GM12873 (cell line): ENCODE results near the gene PEAR1.

ENCODE experiments used
- CTCF ChIP-seq: IDR thresholded peaks from 2 replicates; pipeline ENCODE4 v1.5.1; 2012; ENCODE audit warnings: low read depth, mild to moderate bottlenecking, moderate library complexity, low read length, control low read depth; ENCODE audit not compliant: insufficient read depth; ENCODE audit errors: missing control alignments

Gene PEAR1

GRCh38 chr1:156901966-156902915 is 8.7 kb downstream of the PEAR1 start:
- TF ChIP-seq CTCF, result no peak

DNA sequence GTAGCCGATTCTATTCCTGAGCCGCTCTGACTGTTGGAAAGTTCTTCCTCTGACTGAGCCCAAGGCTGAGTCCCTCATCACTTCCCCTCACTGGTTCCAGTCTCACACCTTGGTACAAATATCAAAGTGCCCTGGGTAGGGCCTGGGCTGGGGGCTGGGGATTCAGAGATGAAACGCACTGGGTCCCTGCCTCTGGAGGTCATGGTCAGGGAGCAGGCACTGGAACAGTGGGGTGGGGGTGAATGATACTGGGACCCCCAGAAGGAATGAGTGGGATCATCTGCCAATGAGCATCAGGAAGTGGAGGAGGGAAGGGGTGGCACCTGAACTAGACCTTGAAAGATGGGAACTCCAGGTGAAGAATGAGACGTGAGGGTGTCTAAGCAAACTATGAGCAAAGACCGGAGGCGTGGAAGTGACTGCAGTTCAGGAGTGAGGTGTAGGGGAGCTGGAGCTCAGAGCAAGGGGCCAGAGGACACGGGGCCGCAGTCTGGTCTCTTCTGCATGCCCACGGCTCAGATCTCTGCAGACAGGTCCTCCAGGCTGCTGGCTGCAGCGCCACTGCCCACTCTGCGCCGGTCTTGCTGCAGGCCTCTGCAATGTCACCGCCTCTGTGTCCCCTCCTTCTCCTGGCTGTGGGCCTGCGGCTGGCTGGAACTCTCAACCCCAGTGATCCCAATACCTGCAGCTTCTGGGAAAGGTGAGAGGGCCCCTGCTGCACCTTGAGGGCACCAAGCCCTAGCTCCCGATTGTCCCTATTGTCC is 10.0 kb downstream of the PEAR1 start:
- TF ChIP-seq CTCF, result no peak

DNA sequence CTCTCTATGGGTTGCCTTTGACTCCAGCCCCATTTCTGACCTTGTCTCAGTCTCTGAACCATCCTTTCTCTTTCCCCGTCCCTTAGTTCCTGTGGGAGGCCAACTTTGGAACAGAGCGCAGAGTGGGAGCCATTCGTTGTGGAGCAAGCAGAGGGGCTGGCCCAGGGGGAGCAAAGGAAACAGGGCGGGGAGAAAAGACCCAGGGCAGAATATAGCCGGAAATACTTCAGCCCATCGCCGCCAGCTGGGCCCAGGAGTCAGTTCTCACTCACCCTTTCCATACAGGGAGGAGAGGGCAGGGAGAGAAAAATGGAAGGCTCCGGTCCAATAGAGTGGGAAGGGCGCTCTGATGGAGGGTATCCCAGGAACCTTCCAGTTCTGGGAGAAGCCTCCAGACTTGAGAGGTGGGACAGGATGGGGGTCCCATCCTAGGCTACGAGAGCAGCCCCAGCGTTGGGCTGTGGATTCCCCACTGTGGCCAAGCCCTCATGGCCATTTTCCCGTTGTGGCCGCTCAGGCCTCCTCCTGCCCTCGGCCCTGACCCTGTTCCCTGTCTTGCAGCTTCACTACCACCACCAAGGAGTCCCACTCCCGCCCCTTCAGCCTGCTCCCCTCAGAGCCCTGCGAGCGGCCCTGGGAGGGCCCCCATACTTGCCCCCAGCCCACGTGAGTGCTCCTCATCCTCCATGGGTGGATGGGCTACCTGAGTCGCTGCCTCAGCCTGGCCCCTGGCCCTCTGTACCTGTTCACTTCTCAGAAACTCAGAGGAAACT is 10.9 kb downstream of the PEAR1 start:
- TF ChIP-seq CTCF, result no peak

DNA sequence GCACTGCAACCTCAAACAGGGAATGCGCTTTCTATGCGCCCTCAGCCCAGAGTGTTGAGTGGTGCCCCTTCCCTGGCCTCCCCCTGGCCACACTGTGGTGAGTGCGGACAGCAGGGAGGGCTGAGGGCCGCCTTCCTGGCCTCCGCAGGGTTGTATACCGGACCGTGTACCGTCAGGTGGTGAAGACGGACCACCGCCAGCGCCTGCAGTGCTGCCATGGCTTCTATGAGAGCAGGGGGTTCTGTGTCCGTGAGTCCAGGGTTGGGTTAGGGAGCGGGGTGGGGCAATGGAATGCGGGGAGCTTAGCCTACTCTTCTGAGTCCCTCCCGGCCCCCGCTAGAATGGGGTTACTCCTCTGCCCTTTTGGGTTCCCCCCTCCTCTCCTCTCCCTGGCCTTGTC is 11.7 kb downstream of the PEAR1 start:
- TF ChIP-seq CTCF, result no peak

- TF ChIP-seq CTCF, result no peak
Measured at GRCh38 chr1:156905651-156906050, 12.1 kb downstream of the PEAR1 start.

- no peak for TF ChIP-seq CTCF
Measured at GRCh38 chr1:156906206-156906906, 12.8 kb downstream of the PEAR1 start.
